ENCODE measurements around the gene TPM2.

DNA sequence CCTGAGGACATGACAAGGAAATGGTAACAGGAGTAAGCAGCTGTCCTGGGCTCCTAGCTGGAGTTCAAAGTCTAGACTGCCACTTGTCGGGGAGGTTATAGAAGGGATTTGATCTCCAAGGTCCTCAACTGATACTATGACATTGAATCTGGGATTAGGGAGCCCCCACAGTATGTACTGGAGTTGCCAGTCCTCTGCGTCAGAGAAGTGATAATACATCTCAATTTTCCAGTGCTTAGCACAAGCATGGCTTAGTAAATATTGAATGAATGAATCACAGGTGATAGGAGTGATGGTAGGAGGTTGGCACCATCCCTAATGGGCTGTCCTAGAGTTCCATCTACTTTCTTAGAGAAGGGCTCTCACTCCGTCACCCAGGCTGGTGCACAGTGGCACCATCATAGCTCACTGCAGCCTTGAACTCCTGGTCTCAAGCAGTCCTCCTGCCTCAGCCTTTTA is 6.2 kb upstream of the TPM2 start:
- TF ChIP-seq, protein P1, sequence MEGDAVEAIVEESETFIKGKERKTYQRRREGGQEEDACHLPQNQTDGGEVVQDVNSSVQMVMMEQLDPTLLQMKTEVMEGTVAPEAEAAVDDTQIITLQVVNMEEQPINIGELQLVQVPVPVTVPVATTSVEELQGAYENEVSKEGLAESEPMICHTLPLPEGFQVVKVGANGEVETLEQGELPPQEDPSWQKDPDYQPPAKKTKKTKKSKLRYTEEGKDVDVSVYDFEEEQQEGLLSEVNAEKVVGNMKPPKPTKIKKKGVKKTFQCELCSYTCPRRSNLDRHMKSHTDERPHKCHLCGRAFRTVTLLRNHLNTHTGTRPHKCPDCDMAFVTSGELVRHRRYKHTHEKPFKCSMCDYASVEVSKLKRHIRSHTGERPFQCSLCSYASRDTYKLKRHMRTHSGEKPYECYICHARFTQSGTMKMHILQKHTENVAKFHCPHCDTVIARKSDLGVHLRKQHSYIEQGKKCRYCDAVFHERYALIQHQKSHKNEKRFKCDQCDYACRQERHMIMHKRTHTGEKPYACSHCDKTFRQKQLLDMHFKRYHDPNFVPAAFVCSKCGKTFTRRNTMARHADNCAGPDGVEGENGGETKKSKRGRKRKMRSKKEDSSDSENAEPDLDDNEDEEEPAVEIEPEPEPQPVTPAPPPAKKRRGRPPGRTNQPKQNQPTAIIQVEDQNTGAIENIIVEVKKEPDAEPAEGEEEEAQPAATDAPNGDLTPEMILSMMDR (IDR thresholded peaks at IDR 0.05): no peak
- no peak for TF ChIP-seq POLR2A (IDR thresholded peaks at IDR 0.05)
- no peak for TF ChIP-seq POLR2AphosphoS5 (IDR thresholded peaks at IDR 0.05; ENCODE audit: insufficient read depth in 1 of 2, low read depth in 1 of 2)
